ENCODE data around the gene RNF126.
A peak's percentile ranks its signal among the peaks of the same experiment; 100 is the strongest.

The RNF126 gene

DNA sequence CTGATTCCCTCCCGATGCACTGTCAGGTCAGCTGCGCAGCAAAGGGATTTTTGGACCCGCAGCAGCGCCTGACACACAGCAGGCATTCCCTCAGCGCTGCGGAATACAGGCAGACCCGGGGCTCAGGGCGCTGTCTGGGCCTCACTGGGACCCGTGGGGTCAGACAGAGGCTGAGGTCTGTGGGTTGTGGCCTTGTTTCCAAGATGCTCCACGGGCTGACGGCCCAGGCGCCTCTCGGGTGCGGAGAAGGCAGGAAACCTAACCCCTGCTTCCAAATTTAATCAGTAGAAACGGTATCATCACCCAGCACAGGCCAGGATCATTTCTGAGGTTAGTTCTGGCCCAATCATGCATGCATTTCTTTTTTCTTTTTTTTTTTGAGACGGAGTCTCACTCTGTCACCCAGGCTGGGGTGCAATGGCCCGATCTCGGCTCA is 686 bp upstream of the RNF126 start:
- no peak for DNase-seq (ENCODE audit: low read depth, low spot score)

DNA sequence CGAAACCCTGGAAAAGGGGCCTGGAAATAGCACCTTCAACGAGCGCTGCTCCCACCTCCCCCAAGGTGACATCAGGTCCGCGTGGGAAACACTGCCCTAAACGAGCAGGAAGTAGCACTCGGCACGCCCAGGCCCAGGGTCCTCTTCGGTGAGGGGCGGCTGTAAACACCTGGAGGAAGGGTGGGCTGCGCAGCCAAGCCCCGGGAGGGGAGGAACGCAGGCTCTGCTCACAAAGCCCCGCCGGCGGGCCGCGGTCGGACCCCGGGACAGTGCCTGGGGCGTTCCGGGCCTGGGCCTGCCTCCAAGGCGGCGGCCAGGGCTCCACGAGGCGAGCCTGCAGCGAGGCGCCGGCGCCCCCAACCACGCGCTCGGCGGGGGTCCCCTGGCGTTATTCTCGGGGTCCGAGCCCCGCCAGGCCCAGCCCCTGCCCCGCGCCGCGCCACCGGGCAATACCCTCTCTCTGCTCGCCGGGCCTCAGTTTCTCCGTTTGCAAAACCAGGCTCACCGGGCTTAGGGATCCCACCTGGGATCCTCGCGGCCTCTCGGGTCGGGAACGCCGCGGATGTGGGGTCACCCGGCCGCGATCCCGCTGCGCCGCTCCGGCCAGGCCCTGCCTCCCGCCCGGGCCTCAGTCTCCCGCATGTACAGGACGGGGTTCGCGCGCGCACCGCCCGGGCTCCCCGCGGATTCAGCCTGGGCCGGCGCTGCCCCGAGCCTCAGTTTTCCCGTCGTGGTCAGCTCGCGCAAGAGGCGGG is 630 bp downstream of the RNF126 start:
- peak; percentile 60 for DNase-seq (ENCODE audit: low read depth, low spot score)

DNA sequence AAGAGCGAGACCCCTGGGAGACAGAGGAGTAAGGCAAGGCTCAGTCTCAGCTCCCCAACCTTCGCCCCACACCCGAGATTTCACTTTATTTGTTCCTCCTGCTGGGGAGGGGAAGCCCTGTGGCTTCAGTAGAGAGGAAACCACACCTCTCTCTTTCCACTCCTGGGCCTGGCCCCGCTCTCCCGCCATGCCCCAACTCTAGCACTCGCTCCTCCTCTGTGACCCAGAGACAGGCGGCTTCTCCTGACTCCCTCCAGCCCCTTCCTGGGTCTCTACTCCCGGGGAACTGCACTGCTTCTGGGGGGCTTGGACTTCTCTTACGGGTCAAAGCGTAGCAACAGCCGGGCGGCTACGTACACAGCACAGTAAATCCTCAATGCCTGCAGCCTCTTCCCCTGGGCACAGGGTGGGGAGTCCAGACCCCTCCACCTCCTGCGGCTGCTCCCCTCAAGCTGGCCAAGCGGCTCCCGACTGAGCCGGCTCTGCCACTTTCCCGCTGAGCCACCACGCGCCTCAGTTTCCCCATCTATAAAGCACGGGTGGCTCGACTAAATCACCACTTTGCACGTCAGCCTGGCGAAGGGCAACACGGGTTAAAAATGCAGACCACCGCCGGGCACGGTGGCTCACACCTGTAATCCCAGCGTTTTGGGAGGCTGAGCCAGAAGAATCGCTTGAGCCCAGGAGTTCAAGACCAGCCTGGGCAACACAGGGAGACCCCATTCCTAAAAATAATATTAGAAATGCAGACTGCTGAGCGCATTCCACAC is 1.4 kb downstream of the RNF126 start:
- no peak for DNase-seq (ENCODE audit: low read depth, low spot score)

DNA sequence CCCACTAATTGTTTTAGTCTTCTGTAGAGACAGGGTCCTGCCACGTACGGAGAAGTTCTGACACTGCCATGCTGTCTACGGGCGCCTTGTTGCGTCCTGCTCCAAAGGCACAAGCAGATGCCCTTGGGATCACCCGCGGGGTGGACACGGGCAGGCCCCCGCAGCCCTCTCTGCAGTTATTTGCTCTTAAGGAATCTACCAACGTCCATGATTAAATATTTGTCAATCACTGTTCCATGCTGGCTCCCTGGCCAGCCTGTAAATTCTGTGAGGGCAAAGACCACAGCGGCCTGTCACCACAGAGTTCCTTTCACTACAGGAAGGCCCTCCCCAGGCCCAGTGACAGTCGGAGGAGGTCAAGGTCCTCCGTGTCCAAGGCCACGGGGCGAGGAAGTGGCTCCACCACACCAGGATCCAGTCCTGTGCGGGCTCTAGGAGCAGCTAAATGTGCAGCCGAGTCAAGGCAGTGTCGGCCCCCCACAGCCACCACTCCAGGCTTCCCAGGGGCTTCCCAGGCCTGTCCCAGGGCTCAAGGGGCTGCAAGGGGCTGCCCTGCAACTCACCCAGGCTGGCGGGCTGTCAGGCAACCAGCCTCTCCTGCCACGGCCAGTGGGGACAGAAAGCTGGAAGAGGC is 2.1 kb downstream of the RNF126 start:
- no peak for DNase-seq (ENCODE audit: low read depth, low spot score)

DNA sequence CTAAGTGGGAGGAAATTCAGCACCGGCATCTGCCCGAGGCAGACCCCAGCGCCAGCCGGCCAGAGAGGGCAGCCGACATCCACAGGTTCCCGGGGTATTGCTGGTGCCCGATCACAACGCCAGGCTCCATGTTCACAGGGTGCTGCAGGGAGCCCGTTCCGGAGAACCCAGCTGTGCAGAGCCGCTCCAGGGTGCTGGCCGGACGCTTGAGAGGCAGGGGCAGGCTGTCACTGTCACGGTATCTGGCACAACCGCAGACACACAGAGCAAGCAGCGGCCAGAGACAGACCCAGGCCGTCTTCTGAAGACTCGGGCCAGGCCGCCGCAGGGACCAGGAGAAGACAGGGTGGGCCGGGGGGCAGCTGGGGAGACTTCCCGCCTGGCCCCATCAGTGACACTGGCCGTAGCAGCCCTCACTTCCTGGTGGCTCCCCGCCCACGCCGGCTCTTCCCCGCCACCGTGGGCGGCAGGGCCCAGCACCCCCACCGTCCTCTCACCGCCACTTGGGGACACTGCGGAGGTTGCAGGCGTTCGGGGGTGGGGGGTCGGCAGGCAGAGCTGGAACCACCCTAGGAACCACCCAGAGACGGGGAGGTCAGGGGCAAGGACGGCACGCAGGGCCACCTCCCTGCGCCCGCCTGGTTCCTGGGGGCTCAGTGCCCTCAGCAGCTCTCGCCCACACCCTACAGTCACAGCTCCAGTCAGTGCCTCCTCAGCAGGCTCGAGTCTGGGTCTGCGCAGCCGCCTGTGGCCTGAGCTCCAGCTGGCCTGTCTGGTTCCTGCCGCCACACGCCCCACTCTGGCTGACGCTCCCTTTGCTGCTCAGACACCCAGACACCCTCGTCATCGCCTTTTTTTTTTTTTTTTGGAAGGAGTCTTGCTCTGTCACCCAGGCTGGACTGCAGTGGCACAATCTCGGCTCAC is 3.8 kb downstream of the RNF126 start:
- DNase-seq (ENCODE audit: low read depth, low spot score), result no peak

DNA sequence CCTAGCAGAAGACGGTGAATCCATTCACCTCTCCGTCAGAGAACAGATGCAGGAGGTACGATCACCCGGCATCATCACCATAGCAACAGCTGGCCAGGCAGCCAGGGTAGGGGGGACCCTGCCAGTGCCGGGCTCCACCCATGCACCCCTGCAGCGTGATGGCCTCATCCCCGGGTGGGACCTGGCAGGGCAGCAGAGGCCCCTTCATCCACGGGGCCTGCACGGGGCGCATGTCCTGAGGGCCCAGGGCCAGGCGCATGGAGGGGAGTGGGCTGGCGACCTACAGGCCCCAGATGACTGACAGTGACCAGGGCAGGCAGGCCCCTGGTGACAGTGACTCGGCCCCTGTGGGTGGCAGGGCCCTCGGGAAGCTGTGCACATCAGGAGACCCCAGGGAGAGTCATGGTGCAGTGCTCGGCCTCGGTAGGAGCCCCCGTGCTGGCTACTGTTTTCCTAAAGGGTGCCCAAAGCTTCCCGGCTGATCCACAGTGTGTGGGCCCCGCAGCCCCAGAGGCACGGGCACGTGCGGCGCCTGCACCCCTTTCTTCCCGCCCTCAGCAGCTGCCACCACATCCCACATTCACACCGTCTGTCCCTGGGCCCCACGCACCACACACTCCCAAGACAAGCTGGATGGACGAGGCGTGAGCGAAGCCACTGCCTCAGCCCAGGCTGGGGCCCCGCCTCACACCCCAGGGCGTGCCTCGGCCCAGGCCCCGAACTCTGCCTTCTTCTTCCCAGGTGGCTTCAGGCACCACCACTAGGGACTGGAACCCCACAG is 4.8 kb downstream of the RNF126 start:
- no peak for DNase-seq (ENCODE audit: low read depth, low spot score)

DNA sequence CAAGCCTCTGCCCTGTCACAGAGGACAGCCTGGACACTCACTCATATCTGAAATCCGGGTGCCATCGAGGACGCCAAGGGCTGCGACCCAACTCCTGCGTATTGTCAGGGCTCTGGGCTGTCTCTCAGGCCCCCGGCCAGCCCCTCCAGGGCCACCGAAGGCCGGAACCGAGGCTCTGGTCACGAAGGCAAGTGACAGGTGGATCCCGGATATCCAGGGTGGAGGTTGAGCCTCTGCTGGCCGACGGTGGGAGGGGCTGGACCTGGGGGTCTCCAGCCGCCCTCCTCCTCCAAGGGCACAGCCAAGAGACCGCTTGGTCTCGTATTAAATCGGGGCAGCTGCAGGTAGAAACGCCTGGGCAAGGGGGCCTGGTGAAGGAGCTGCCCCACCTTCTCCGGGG is 5.4 kb downstream of the RNF126 start:
- no peak for DNase-seq (ENCODE audit: low read depth, low spot score)

DNA sequence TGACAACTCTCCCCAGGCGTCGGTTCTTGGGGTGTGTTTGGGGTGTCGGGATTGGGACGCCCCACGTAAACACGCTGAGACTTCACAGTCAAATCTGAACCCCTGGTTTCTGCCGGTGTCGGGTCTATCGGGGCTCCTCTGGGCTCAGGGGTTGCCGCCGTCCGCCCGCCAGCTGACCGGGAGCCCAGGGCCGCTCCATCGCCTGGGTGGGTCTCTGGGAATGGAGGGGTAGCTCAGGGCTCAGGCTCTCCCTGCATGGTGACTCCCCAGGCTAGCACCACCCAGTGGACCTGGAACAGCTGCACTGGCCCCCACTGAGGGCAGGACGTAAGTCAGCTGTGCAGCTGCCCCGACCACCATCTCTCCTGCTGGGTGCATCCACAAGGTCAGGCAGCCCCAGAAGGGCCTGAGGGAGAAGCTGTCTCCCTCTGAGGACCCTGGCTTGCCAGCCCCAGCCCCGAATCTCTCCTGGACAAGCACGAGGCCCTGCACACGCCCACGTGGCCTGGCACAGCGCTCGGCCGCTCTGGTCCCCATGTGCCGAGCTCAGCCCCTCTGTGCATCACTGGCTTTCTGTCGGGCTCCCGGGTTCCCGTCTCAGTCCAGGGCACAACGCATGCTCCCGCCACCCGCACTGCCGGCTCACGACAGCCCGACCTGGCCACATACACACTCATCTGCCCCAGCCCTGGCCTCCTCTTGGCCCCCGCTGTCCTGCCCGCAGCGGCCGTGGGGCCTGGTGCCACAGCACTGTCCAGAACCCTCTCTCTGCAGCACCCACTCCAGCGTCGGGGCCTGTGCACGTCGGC is 6.1 kb downstream of the RNF126 start:
- no peak for DNase-seq (ENCODE audit: low read depth, low spot score)

DNA sequence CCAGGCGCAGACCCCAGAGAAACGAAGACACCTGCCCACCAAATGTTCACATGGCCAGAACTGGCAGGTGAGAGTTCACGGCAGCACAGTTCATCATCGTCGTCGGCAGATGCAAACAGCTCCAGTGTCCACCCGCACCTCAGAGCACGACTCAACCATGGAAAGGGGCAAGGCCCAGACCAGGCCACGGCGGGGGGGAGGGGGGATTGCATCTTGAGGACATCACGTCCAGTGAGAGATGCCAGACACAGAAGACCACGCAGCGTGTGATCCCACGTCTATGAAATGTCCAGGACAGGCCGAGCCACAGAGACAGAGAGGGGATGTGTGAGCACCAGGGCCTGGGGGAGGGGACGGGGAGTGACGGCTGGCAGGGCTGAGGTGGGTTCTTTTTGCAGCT is 7.3 kb downstream of the RNF126 start:
- no peak for DNase-seq (ENCODE audit: low read depth, low spot score)

DNA sequence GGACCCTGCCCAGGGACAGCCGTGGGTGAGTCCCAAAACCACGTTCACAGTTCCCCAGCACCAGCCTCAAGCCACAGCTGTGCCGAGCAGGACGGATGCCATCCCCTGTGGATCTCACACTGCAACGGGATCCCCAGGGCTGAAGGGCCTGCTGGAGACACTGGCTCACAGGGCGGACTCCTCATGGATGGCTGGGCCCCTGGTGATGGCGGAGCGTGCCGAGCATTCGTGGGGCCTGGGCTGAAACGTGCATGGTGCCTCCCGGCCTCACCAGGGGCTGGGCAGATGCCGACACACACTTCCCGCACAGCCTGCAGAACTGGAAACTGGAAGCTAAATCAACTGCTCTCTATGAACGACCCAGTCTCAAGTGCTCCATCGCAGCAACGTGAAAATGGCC is 9.6 kb downstream of the RNF126 start:
- DNase-seq (ENCODE audit: low read depth, low spot score), result no peak

DNA sequence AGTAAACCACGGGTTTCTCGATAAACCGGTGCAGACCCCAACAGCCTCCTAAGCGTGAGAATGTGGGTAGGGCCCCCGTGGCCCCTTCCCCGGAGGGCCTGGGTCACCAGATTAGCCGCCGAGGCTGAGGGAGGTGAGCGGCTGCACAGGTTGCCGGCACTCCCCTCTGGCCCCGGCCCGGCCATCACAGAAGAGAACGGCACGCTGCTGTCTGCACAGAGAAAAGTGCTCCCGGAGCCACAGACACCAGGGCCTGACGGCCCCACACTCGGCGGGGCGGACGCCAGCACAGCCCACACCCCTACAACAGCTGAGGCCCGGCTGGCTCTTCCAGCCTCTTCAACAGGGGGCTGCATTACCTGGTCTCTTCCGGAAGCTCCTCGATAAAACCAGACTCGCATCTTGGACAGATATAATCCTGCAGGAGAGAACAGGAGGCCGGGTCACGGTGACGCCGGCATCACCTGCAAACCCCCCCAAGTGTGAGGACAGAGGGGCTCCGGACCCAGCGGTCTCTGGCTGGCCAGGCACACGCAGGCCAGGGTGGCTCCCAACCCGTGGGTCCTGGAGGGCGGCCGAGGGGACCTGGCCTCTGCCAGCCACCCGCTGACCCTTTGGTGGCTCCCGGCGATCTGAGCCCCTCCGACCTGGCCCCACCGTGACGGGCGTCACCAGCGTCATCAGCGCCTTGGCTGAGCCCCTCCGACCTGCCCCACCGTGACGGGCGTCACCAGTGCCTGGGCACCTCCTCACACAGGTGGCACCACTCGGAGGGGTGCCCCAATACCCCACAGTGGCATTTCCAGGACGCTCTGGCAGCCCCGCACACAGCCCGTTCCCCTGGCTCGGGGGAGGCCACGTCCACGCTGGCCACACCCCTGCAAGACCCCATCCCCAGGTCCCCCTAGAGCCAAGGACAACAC is 10.3 kb downstream of the RNF126 start:
- DNase-seq (ENCODE audit: low read depth, low spot score), result no peak

DNA sequence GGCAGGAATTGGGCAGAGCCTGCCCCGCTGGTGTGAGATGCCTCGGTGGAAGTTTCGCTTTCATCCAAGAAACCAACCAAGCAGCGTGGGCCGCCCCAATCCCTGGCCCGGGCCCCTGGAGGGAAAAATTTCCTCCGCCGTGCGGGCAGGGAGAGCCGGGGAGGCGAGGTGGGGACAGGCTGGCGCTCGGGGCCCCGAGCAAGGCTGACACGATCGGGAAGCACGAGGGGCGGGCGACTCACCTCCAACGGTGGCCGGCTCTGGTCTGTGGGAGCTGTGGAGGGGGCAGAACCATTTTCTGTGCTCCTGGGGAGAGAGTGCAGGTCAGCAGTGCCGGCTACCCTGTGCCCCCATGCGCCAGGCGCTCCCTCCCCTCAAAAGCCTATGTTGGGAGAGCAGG is 11.0 kb downstream of the RNF126 start:
- no peak for DNase-seq (ENCODE audit: low read depth, low spot score)

DNA sequence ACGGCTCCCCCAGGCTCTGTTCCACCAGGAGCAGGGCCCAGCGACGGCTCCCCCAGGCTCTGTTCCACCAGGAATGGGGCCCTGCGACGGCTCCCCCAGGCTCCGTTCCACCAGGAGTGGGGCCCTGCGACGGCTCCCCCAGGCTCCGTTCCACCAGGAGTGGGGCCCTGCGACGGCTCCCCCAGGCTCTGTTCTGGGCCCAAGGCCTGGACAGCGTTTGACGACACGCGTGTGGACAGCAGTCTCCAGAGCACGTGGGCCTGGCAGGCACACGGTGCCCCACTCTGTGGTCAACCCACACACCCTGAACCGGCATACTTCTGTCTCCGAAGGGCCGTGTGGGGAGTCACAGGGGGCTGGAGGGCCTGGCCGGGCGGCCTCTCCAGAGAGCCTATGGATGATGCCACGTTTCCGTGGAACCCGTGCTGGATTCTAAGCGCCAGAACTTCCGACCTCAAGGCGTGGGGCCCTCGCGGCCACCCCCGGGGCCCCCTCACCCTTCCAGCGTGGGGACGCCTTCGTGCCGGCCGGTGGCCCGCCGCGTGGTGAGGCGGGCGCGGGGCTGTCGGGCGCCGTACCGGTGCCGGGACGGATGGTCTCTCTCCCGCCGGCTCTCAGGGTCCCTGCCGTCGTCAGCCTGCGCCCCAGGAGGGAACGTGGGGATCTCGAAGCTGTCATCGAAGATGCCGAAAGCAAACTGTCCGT is 11.7 kb downstream of the RNF126 start:
- no peak for DNase-seq (ENCODE audit: low read depth, low spot score)

DNA sequence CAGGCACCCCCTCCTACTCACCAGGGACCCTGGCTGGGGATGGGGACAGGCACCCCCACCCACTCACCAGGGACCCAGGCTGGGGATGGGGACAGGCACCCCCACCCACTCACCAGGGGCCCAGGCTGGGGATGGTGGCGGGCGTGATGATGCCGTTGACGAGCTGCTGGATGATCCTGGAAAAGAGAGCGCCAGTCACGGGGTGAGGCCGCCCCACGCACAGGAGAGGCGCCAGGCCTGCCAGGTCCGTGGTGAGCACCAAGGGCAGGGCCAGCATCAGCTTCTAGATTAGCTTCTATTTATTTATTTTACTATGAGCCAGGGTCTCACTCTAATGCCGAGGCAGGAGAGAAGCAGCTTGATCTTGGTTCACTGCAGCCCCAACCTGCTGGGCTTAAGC is 12.9 kb downstream of the RNF126 start:
- DNase-seq (ENCODE audit: low read depth, low spot score), result no peak

DNA sequence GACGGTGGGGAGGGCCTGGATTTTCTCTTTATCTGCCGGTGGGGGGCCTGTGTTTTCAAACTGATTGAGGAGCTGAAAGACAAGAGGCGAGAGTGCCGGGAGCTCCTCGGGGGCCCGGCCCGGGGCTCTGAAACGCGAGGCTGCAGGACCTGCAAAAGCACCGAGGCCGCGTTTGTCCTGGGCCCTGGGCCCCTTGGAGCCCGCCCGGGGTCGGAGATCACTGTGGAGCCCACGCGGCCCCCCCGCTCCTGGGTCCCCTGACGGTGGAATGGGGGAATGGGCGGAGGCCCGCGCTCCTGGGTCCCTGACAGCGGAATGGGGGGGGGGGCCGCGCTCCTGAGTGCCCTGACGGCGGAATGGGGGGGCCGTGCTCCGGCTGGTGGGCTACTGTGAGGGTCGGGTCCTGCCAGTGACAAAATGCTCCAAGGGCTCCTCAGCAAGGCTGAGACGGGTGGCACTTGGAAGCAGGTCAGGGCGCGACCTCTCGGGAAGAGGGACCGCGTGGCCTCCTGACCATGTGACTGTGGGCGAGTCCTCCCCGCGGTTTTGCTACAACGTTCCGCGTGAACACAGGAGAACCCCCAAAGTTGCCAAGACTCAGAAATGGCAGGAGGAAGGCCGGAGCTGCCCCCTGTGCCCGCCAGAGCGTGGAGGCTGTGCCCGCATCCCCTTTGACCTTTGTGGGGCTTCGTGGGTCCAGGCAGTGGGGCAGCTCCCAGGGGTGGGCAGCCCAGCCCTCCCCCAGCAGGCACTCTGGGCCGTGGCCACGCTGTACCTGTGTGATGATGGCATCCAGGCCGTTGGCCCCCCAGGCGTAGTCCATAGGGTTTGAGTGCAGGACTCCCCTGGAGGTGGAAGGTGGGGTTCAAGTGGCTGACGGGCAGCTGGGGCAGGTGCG is 13.9 kb downstream of the RNF126 start:
- DNase-seq (ENCODE audit: low read depth, low spot score), result no peak

DNA sequence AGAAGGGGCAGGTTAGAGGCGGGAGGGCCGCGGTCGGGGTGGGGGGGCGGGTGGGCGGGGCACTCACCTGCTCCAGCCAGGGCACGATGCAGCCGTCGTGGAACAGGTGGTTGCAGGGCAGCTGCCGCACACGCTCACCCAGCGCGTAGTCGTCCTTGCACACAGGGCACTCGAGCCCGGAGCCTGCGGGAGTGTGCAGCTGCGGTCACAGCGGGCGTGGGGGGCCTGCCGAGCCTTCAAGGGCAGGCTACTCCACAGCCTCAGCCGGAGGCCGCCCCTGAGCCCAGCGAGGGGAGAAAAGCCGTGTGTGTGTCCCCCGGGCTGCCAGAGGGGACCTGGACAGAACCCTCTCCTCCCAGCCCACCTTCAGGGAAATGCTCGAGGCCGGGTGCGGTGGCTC is 14.7 kb downstream of the RNF126 start:
- DNase-seq (ENCODE audit: low read depth, low spot score), result no peak

DNA sequence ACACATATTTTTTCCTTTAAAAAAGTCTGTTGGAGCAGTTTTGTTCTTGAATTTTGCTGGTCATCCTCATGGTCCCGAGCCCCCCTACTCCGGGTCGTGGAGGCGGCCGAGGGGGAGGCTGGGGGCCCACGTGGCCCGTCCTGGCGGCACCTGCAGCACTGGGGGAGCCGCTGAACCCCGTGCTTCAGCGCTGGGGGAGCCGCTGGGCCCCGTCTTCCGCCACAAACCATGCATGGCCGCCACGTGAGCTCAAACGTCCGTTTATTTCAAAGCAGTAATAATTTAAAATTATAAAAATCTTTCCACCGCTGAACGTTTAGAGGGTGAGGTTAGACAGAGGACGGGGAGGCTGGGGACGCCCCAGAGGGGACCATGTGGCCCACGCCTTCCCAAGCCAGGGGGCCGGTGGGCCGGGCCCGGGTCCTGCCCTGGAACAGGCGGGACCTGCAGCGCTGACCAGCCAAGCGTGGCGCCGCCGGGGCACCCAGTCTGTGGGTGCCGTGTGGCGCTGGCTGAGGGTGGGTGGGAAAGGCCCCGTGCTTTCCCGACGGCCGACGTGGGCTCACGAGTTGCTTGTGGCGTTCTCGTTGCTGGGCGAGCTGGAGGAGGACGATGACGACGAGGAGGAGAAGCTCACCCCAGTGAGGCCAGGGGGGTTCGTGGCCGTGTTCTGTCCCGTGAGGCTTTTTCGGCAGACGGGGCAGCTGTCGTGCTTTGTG is 15.3 kb downstream of the RNF126 start:
- DNase-seq (ENCODE audit: low read depth, low spot score), result no peak
